Skeletal muscle satellite cell (primary cell): Measurements from ENCODE around the gene TSPAN32.

Source experiments
- H3K27me3 ChIP-seq: 2 replicates; pipeline ENCODE4 v1.7.0; 2013; ENCODE audit warnings: low read length; ENCODE audit not compliant: control insufficient read depth, insufficient read depth
- H3K36me3 ChIP-seq: 2 replicates; pipeline ENCODE4 v1.7.0; 2013; ENCODE audit warnings: mild to moderate bottlenecking, control low read depth, low read length; ENCODE audit not compliant: insufficient read depth
- H3K4me1 ChIP-seq: 2 replicates; pipeline ENCODE4 v1.7.0; 2013; ENCODE audit warnings: low read length; ENCODE audit not compliant: control insufficient read depth, insufficient read depth
- H3K4me2 ChIP-seq: 2 replicates; pipeline ENCODE4 v1.7.0; 2013; ENCODE audit warnings: mild to moderate bottlenecking, low read length
- H3K4me3 ChIP-seq: 2 replicates; pipeline ENCODE4 v1.7.0; 2013; ENCODE audit warnings: low read length
- H3K9ac ChIP-seq: 2 replicates; pipeline ENCODE4 v1.7.0; 2013; ENCODE audit warnings: mild to moderate bottlenecking, low read depth, low read length, moderate library complexity
- H3K9me3 ChIP-seq: replicated peaks from 2 replicates; pipeline ENCODE4 v1.7.0; 2013; ENCODE audit warnings: mild to moderate bottlenecking, control low read depth, low read length

The TSPAN32 gene

DNA sequence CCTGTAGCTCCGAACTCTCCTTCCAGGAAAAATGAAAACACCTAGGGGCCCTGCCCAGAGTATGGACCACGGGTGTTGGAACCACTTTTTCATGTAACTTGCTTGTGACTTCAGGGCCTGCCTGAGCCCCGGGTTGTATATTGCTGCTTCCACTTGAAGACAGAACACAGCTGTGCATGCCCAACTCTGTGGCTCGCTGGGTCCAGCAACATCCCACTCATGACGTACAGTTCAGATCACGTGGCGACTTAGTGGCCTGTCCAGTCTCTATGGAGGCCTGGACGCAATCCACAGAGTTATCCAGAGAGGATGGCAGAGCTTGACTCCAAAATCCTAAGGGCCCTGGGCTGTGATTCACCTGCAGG lies 6.9 kb upstream of the TSPAN32 start:
- Histone ChIP-seq H3K4me2 (no peak overlapping the region), H3K27me3 (peaks cover 44% of the 10 kb centered on the region), H3K4me3 (no peak overlapping the region), H3K9me3 (no peaks in the 10 kb centered on the region), H3K9ac (no peak overlapping the region), H3K4me1 (no peaks in the 10 kb centered on the region), H3K36me3 (no peaks in the 10 kb centered on the region)

DNA sequence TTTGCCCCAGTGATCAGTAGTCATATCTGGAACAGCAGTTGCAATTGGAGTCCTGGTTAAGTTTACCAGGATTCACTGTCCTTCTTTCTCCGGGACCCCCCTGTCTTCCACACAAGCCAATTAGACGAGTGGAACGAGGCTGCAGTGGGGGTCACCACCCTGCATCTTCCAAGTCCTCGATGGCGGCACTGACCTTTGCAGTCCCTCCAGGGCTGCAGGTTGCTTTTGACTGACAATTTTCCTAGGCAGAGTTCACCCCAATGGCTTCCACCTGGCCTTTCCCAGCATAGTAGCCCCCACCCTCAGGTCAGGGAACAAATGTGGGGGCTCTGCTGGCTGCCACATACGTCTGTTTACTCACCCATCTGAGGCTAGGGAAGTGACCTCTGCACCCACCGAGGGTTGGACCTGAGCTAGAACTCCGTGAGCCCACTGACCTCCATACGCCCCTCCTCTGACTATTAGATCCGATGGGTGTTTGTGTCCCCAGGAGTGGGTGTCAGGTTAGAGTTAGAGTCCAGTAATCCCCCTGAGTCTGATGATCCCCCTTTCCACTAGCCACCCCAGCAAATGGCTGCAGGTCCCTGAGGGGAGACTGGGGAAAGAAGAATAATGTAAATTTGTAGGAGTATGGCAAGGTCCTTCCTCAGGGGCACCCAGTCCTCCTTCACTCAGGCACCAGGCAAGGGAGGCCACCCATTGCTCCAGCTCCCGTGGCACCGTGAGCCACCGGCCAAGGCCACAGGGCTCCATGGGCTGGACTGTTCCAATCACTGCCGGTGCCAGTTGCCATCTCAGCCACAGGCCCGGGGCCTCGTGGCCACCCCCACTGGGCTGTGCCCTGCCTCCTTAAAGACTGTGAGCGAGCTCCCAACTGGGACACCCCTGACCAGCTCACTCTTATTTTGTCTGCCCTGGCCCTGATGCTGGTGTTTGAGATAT lies 5.6 kb upstream of the TSPAN32 start:
- Histone ChIP-seq H3K9ac (no peak overlapping the region), H3K4me1 (no peaks in the 10 kb centered on the region), H3K4me3 (no peak overlapping the region), H3K9me3 (no peaks in the 10 kb centered on the region), H3K27me3 (peaks cover 37% of the 10 kb centered on the region), H3K36me3 (no peaks in the 10 kb centered on the region), H3K4me2 (no peak overlapping the region)

DNA sequence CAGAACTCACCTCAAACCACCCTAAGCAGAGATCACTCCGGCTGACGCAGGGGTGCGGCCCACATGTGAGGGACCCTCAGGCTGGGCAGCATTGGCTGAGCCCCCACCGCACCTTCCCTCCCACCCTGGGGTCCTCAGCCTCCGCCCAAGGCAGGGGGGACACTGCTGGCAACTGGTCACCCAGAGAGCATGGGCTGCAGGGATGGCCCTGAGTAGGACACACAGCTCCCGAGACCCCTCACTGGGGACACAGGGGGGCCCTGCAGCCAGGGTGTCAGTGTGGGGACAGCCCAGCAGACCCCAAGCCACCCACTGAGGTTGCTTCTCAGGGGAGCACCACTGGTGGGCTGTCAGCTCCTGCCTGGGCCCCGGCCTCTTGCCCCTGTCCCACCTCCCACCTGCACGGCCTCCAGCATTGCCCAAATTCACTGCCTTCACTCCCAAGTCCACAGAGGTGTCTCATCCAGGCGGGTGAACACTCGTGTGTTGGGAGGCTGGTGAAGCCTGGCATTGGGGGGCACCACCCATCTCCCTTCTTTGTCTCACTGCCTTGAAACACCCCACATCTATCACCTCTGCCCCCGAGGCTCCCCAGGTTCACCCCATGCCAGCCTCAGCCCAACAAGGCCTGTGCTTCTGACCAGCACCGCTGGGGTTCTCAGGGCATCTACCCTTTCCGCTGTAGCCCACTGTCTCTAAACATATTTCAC lies 4.7 kb upstream of the TSPAN32 start:
- Histone ChIP-seq H3K27me3 (peaks cover 37% of the 10 kb centered on the region), H3K9ac (no peak overlapping the region), H3K9me3 (no peaks in the 10 kb centered on the region)

DNA sequence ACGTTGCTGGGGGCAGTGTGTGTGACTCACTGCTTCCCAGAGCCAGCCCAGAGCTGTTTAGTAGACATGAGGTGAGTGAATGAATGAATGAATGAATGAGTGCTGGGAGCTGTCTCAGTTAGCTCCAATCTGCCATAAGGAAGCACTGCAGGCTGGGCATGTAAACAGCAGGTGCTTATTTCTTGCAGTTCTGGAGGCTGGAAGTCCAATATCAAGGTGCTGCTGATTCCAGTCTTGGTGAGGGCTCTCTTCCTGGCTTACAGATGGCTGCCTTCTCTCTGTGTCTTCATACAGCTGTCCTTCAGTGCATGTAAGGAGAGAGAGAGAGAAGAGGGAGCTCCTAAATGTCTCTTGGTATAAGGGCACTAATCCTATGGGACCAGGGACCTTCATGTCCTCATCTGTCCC lies 4.2 kb upstream of the TSPAN32 start:
- Histone ChIP-seq H3K4me3 (no peak overlapping the region), H3K9ac (no peak overlapping the region), H3K27me3 (peaks cover 39% of the 10 kb centered on the region), H3K4me2 (no peak overlapping the region), H3K4me1 (peaks cover 4% of the 10 kb centered on the region), H3K36me3 (no peaks in the 10 kb centered on the region), H3K9me3 (no peaks in the 10 kb centered on the region)

More for the DNA sequence above, 4.7 kb upstream of the TSPAN32 start:
- H3K36me3 ChIP-seq: no peaks in the 10 kb centered on the region
- H3K4me2 ChIP-seq: no peak overlapping the region
- H3K4me1 ChIP-seq: no peaks in the 10 kb centered on the region
- H3K4me3 ChIP-seq: no peak overlapping the region

DNA sequence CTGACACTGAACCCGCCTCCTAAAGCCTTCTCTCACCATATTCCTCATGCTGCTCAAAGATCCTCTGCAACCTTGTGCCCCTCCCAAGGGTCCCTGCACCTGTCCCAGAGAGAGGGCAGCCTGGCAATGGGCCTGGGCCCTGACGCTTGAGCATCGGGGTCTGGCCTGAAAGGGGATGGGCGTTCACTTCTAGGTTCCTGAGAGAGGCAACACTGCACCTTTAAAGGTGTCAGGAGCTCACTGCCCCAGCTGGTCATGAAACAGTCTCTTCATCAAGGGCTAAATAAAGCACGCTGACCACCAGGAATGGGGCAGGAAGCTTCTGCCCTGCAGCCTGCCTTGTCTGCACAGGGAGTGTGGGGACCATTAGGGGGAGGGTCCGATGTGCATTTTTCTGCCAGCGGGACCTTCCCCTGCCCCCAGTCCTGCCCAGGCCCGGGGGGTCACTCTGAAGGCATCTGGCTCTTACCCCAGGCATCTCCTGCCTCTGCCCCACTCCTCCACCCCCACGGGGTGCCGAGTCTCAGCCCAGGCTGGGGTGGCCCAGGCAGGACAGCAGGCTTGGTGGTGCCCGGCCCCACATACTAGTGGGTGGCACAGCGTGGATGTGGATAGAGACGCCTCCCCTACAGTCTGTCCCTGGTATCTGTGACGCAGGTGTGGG lies 3.5 kb upstream of the TSPAN32 start:
- no peak overlapping the region for H3K4me2 ChIP-seq
- H3K36me3 ChIP-seq: no peaks in the 10 kb centered on the region
- H3K4me1 ChIP-seq: peaks cover 10% of the 10 kb centered on the region
- peaks cover 42% of the 10 kb centered on the region for H3K27me3 ChIP-seq
- no peaks in the 10 kb centered on the region for H3K9me3 ChIP-seq
- H3K9ac ChIP-seq: no peak overlapping the region
- no peak overlapping the region for H3K4me3 ChIP-seq

DNA sequence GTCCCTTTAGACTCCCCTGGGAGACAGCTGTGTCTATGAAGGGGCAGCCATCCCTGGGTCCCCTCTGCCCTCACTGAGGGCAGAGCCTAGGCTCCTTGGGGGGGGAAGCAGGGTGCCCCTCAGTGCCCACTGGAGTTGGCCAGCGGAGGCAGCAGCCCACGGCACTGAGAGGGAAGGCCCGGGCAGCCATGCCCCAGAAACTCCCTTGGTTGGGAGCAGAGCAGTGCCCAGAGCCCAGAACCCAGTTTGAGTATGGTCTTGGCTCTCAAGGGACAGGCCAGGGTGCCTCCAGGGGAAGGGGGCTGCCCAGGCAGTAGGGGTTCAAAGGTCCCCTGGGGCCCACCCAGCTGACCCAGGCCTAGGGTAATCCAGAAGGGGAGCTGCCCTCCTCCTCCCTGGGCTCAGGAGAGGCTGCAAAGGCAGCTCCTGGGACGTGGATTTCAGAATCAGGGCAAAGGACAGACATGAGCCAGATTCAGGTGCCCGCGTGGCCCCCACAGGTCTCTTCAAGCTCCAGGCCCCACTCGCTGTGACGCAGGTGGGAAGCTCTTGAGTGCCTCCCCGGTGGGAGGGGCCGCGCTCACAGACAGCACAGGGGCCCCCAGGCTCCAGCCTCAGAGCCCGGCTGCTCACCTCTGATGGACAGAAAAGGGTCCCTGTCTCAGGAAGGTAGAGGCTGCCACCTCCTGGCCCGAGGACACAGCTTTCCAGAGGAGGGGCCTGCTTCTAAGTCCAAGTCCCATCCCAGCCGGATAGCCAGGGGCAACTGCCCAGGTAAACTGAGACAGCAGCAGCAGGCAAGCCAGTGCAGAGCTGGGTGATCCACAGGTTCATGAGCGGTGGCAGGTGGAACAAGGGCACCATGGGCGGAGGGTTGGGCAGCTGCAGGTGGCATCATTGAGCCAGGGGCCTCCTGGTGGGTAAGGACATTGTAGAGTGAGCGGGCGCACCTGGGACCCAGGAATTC lies 2.7 kb upstream of the TSPAN32 start:
- Histone ChIP-seq H3K27me3 (peaks cover 34% of the 10 kb centered on the region), H3K4me3 (no peak overlapping the region), H3K36me3 (no peaks in the 10 kb centered on the region), H3K4me2 (no peak overlapping the region), H3K9me3 (no peaks in the 10 kb centered on the region), H3K4me1 (peaks cover 10% of the 10 kb centered on the region), H3K9ac (no peak overlapping the region)

DNA sequence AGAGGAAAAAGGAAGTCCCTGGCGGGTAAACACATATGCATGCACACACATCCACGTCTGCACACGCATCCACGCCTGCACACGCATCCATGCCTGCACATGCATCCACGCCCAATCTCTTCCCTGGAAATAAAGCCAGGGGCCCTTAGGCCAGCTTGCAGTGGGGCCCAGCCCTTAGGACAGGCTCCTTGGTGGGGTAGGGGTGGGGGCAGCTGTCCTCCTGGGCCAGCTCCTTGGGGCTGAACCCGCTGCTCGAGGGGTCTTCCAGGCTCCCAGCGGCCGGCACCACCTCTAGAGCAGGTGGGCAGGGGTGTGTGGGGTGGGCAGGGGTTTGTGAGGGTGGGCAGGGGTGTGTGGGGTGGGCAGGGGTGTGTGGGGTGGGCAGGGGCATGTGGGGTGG lies 2.0 kb upstream of the TSPAN32 start:
- Histone ChIP-seq H3K4me1 (peaks cover 10% of the 10 kb centered on the region), H3K9ac (no peak overlapping the region), H3K27me3 (peaks cover 27% of the 10 kb centered on the region), H3K4me3 (no peak overlapping the region), H3K9me3 (no peaks in the 10 kb centered on the region), H3K36me3 (no peaks in the 10 kb centered on the region), H3K4me2 (no peak overlapping the region)

DNA sequence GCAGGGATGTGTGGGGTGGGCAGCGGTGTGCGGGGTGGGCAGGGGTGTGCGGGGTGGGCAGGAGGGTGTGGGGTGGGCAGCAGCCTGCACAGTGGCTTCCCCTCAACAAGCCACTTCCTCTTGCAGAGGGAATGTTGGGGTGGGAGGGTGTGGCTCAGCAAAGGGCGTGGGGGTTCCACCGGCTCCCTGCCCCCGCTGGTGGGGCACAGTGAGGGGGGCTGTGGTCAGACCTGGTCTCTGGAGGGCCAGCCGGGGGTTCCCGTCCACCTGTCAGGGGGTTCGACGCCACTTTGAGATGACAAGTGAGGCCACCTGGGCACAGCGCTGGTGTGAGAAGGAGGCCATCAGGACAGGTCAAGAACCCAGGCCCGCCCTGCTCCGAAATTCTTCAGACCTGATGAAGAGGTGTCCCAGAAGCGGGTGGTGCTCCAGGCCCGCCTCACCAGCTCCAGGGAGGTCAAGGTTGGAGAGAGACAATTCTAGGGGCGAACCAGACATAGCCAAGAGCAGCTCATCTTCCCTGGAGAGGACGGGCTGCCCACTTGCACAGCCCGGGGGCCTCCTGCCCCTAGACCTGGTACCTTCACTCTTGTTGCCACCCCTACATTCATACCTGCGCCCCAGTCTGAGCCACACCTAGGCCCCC lies 1.4 kb upstream of the TSPAN32 start:
- Histone ChIP-seq H3K4me1 (peaks cover 10% of the 10 kb centered on the region), H3K9ac (no peak overlapping the region), H3K36me3 (no peaks in the 10 kb centered on the region), H3K4me2 (no peak overlapping the region), H3K4me3 (no peak overlapping the region), H3K27me3 (peaks cover 21% of the 10 kb centered on the region), H3K9me3 (no peaks in the 10 kb centered on the region)

DNA sequence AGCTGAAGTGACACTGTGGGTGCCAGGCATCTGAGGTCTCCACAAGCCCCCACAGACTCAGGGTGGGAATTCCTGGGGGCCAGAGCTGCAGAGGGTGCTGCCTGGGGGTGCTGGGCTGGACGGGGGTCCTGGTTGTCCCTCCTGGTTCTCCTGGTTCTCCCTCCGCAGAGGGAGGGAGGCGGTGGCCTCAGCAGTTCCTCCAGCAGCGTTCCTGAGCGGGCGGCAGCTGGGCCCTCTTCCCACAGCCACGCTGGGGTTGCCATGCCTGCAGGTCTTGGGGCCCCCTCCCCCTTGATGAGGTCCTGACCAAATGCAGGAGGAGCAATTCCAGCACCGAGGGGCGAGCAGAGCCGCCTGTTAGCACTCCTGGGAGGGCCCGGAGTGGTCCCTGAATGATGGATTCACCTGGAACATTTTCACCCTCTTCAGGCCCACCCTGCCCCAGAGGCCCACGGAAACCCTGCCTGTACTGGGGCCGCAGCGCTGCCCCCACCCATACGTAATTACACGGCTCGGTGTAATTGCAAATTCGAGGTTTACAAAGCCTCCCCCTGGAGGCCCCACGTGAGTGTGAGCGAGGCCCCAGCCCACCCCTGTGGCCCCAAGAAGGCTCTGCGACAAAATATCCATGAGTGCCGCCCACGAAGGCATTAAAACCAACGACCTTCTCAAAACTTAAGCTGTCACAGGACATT lies 730 bp upstream of the TSPAN32 start:
- Histone ChIP-seq H3K4me3 (no peak overlapping the region), H3K4me1 (peaks cover 10% of the 10 kb centered on the region), H3K36me3 (no peaks in the 10 kb centered on the region), H3K9ac (no peak overlapping the region), H3K4me2 (no peak overlapping the region), H3K27me3 (peaks cover 17% of the 10 kb centered on the region), H3K9me3 (no peaks in the 10 kb centered on the region)

DNA sequence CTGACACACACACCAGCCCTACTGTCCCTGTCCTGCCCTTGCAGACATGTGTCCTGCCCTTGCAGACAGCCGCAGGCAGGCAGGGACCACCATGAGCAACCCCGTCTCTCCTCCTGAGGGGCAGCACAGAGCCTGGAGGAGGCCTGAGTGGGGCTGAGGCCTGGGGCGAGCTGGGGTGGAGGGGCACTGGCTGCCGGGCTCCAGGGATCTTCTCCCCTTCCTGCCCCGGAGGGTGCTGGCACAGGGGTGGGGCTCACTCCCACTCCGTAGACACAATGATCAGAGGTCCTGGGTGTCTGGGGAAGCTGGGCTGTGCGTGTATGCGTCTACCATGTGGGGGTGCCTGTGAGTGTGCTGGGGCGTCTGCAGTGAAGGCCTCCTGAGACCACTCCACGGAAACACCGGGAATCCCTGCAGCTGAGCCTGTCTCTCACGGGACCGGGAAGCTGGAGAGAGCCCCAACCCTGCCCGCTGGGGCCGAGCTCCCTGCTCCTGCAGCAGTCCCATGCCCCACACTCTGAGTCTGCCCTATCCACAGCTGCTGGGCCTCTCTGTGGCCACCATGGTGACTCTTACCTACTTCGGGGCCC lies 588 bp downstream of the TSPAN32 start:
- H3K4me3 ChIP-seq: no peak overlapping the region
- no peak overlapping the region for H3K9ac ChIP-seq
- no peaks in the 10 kb centered on the region for H3K9me3 ChIP-seq
- peaks cover 13% of the 10 kb centered on the region for H3K27me3 ChIP-seq
- H3K4me2 ChIP-seq: no peak overlapping the region
- peaks cover 14% of the 10 kb centered on the region for H3K4me1 ChIP-seq
- H3K36me3 ChIP-seq: no peaks in the 10 kb centered on the region
